H1 (cell line): ENCODE measurements around the gene TSR1. TPM values are rescaled to one million over a fixed set of nuclear protein-coding genes. Genes with fewer than 3 reads are reported as not detected.

ENCODE experiments used
- CTCF ChIA-PET: fragments of 300-600 bp; sonication (Branson Sonifier 250); formaldehyde crosslinking; loops from one replicate; lab custom pipeline; 2021; ENCODE audit not compliant: partially characterized antibody; lab: Charles Lee
- POLR2A ChIA-PET: fragments of 300-600 bp; sonication (Branson Sonifier 250); formaldehyde crosslinking; loops from one replicate; lab custom pipeline; 2021; ENCODE audit warnings: inconsistent platforms; ENCODE audit not compliant: partially characterized antibody; lab: Charles Lee
- DNase-seq, 2 experiments: peaks; one replicate each; pipeline versions ENCODE4 v3.0.0 to v3.0.0-alpha.2; 2010 to 2022; ENCODE audit warnings: low spot score in 2 of 2, low read depth in 1 of 2, mixed read lengths in 1 of 2
- FAIRE-seq: peaks from 2 replicates; lab custom pipeline; 2011; peaks lifted over from hg19 to GRCh38; lab: Jason Lieb, UNC
- H2AFZ ChIP-seq: 2 replicates; pipeline ENCODE4 v1.8.1; 2012; ENCODE audit warnings: low read length, inconsistent platforms
- H2AK5ac ChIP-seq: 2 replicates; pipeline ENCODE4 v1.6.1; 2013; ENCODE audit warnings: low read depth, low read length
- H2BK120ac ChIP-seq: replicated peaks from 2 replicates; pipeline ENCODE3; 2013; ENCODE audit warnings: low read depth, low read length, inconsistent platforms
- H2BK12ac ChIP-seq: 2 replicates; pipeline ENCODE4 v1.6.1; 2013; ENCODE audit warnings: low read depth, low read length
- H2BK15ac ChIP-seq: 2 replicates; pipeline ENCODE4 v1.6.1; 2013; ENCODE audit warnings: low read length
- H2BK20ac ChIP-seq: 2 replicates; pipeline ENCODE4 v1.6.1; 2013; ENCODE audit warnings: low read length
- H2BK5ac ChIP-seq: 2 replicates; pipeline ENCODE4 v1.6.1; 2013; ENCODE audit warnings: low read depth, low read length
- H3K14ac ChIP-seq: 2 replicates; pipeline ENCODE4 v1.6.1; 2013; ENCODE audit warnings: inconsistent platforms; ENCODE audit not compliant: insufficient read length
- H3K18ac ChIP-seq: 2 replicates; pipeline ENCODE4 v1.6.1; 2013; ENCODE audit warnings: low read length; ENCODE audit errors: extremely low read depth
- H3K23ac ChIP-seq: 2 replicates; pipeline ENCODE4 v1.6.1; 2013; ENCODE audit warnings: inconsistent platforms; ENCODE audit not compliant: insufficient read length
- H3K23me2 ChIP-seq: 2 replicates; pipeline ENCODE4 v1.6.1; 2013; ENCODE audit warnings: low read depth, low read length
- H3K27ac ChIP-seq: 2 replicates; pipeline ENCODE4 v1.6.1; 2011; ENCODE audit warnings: low read depth, low read length, inconsistent platforms
- H3K27me3 ChIP-seq, 4 experiments: replicated peaks in 1 of 4; 1 replicate in 1 of 4; 2 replicates in 3 of 4; pipeline versions ENCODE4 v1.6.1 to v1.8.1; 2011 to 2013; ENCODE audit warnings: low read length in 3 of 4, mild to moderate bottlenecking in 3 of 4, inconsistent platforms in 2 of 4, mixed read lengths in 2 of 4, moderate library complexity in 1 of 4; ENCODE audit not compliant: control insufficient read depth in 3 of 4, insufficient read depth in 3 of 4; ENCODE audit errors: extremely low read depth in 1 of 4
- H3K36me3 ChIP-seq, 4 experiments: 2 replicates each; pipeline versions ENCODE4 v1.6.1 to v1.8.1; 2011 to 2013; ENCODE audit warnings: mild to moderate bottlenecking in 4 of 4, low read length in 3 of 4, moderate library complexity in 2 of 4, control low read depth in 1 of 4, inconsistent platforms in 1 of 4; ENCODE audit not compliant: insufficient read depth in 4 of 4, control insufficient read depth in 2 of 4
- H3K4ac ChIP-seq: replicated peaks from 2 replicates; pipeline ENCODE3; 2013; ENCODE audit warnings: low read length, low read depth, mixed read lengths, inconsistent platforms; ENCODE audit not compliant: insufficient read length
- H3K4me1 ChIP-seq, 4 experiments: replicated peaks in 1 of 4; 1 replicate in 1 of 4; 2 replicates in 3 of 4; pipeline versions ENCODE4 v1.6.1 to v1.8.1; 2011 to 2013; ENCODE audit warnings: low read length in 3 of 4, inconsistent platforms in 2 of 4, mixed read lengths in 1 of 4; ENCODE audit not compliant: insufficient read depth in 4 of 4, control insufficient read depth in 3 of 4
- H3K4me2 ChIP-seq, 2 experiments: 2 replicates each; pipeline versions ENCODE4 v1.6.1 to v1.8.1; 2011 to 2013; ENCODE audit warnings: low read depth in 2 of 2, low read length in 2 of 2, control low read depth in 1 of 2, inconsistent platforms in 1 of 2, mild to moderate bottlenecking in 1 of 2; ENCODE audit not compliant: insufficient read depth in 1 of 2
- H3K4me3 ChIP-seq, 4 experiments: fragments of 200-600, 300-600 bp in 1 of 4; sonication (generic), shearing (Covaris generic), sonication (Bioruptor Twin) in 1 of 4; 2 replicates each; pipeline versions ENCODE4 v1.5.1 to v1.8.1; 2011 to 2016; ENCODE audit warnings: low read length in 4 of 4, low read depth in 3 of 4, control low read depth in 2 of 4, inconsistent platforms in 2 of 4, mild to moderate bottlenecking in 2 of 4, mixed read lengths in 1 of 4, moderate library complexity in 1 of 4; ENCODE audit not compliant: insufficient read depth in 2 of 4; ENCODE audit errors: extremely low read depth in 1 of 4
- H3K56ac ChIP-seq: replicated peaks from 2 replicates; pipeline ENCODE3; 2013; ENCODE audit warnings: low read depth, mild to moderate bottlenecking, mixed read lengths, low read length, inconsistent platforms; ENCODE audit not compliant: insufficient read length
- H3K79me1 ChIP-seq: 2 replicates; pipeline ENCODE4 v1.6.1; 2013; ENCODE audit warnings: low read depth, low read length, control low read depth
- H3K79me2 ChIP-seq, 2 experiments: 2 replicates each; pipeline versions ENCODE4 v1.6.1 to v1.8.1; 2012 to 2013; ENCODE audit warnings: low read length in 2 of 2, mild to moderate bottlenecking in 2 of 2, inconsistent platforms in 1 of 2; ENCODE audit not compliant: insufficient read depth in 2 of 2, control insufficient read depth in 1 of 2
- H3K9ac ChIP-seq, 4 experiments: replicated peaks in 1 of 4; 1 replicate in 1 of 4; 2 replicates in 3 of 4; pipeline versions ENCODE4 v1.6.1 to v1.8.1; 2011 to 2013; ENCODE audit warnings: low read depth in 3 of 4, low read length in 3 of 4, control low read depth in 2 of 4, mild to moderate bottlenecking in 2 of 4, moderate library complexity in 2 of 4, inconsistent platforms in 1 of 4; ENCODE audit errors: extremely low read depth in 1 of 4
- H3K9me3 ChIP-seq, 2 experiments: 2 replicates each; pipeline versions ENCODE4 v1.6.1 to v1.8.1; 2012 to 2013; ENCODE audit warnings: mild to moderate bottlenecking in 2 of 2, moderate library complexity in 2 of 2, control low read depth in 1 of 2, inconsistent platforms in 1 of 2, low read depth in 1 of 2, low read length in 1 of 2, mixed read lengths in 1 of 2; ENCODE audit not compliant: insufficient read depth in 2 of 2
- H4K20me1 ChIP-seq, 2 experiments: replicated peaks in 1 of 2; 2 replicates each; pipeline versions ENCODE3 to v1.8.1; 2011 to 2013; ENCODE audit warnings: inconsistent platforms in 2 of 2, low read length in 2 of 2, mild to moderate bottlenecking in 1 of 2; ENCODE audit not compliant: insufficient read depth in 2 of 2, control insufficient read depth in 1 of 2
- H4K5ac ChIP-seq: 2 replicates; pipeline ENCODE4 v1.6.1; 2013; ENCODE audit warnings: low read length, low read depth, mixed read lengths, inconsistent platforms; ENCODE audit not compliant: insufficient read length
- H4K8ac ChIP-seq: 2 replicates; pipeline ENCODE4 v1.8.0; 2013; ENCODE audit warnings: mild to moderate bottlenecking, moderate library complexity, low read length, inconsistent platforms; ENCODE audit not compliant: insufficient read depth; ENCODE audit errors: extremely low read depth
- H4K91ac ChIP-seq: replicated peaks from 2 replicates; pipeline ENCODE3; 2013; ENCODE audit warnings: low read length, mixed read lengths, inconsistent platforms; ENCODE audit not compliant: insufficient read length
- CEBPB ChIP-seq: IDR thresholded peaks from 2 replicates; pipeline ENCODE4 v1.6.1; 2012; ENCODE audit warnings: low read depth, low read length
- CHD1 ChIP-seq: IDR thresholded peaks from 2 replicates; pipeline ENCODE4 v1.6.1; 2012; ENCODE audit warnings: low read depth, low read length, improper control_type of control experiment
- CHD2 ChIP-seq: IDR thresholded peaks from 2 replicates; pipeline ENCODE4 v1.6.1; 2012; ENCODE audit warnings: low read length, improper control_type of control experiment
- CTBP2 ChIP-seq: IDR thresholded peaks from 2 replicates; pipeline ENCODE4 v1.7.0; 2011; ENCODE audit warnings: borderline replicate concordance, mild to moderate bottlenecking, moderate library complexity, mixed read lengths, low read length; ENCODE audit not compliant: insufficient read depth, insufficient read length
- KDM4A ChIP-seq: IDR thresholded peaks from one replicate; pipeline ENCODE4 v1.7.1; 2012; ENCODE audit warnings: low read depth, mild to moderate bottlenecking, moderate library complexity, low read length, inconsistent platforms; ENCODE audit not compliant: severe bottlenecking
- NRF1 ChIP-seq: IDR thresholded peaks from 2 replicates; pipeline ENCODE4 v1.6.1; 2011; ENCODE audit warnings: mild to moderate bottlenecking, low read depth, low read length, improper control_type of control experiment
- PHF8 ChIP-seq: fragments of 200-600 bp; sonication (generic); conservative IDR thresholded peaks from 2 replicates; pipeline ENCODE4 v1.7.1; 2012; ENCODE audit warnings: low read depth, mild to moderate bottlenecking, inconsistent platforms, low read length, moderate library complexity
- POLR2A ChIP-seq, 2 experiments: IDR thresholded peaks; 1 replicate in 1 of 2; 2 replicates in 1 of 2; pipeline ENCODE4 v1.6.1; 2011; ENCODE audit warnings: low read depth in 2 of 2, low read length in 2 of 2, mild to moderate bottlenecking in 2 of 2; ENCODE audit errors: control extremely low read depth in 1 of 2
- TBP ChIP-seq: IDR thresholded peaks from 2 replicates; pipeline ENCODE4 v1.6.1; 2011; ENCODE audit warnings: low read depth, low read length, improper control_type of control experiment
- WGBS, 2 experiments: shearing (Covaris generic) in 1 of 2; methylation state at CpG; one replicate each; pipeline versions ENCODE4 v1.1.6 to v1.1.7; 2013 to 2015; ENCODE audit warnings: low lambda C conversion rate in 2 of 2, mixed read lengths in 2 of 2, inconsistent platforms in 1 of 2, low coverage in 1 of 2, missing lambda C conversion rate in 1 of 2; ENCODE audit not compliant: insufficient replicate concordance in 2 of 2, insufficient coverage in 1 of 2, insufficient read length in 1 of 2; ENCODE audit errors: extremely low coverage in 1 of 2, missing lambda C conversion rate in 1 of 2; 5-methylcytosine and 5-hydroxymethylcytosine counted together
- polyA plus RNA-seq, 7 experiments: library from polyadenylated mRNA; depleted of rRNA in 3 of 7; stranded (reverse) in 5 of 7; unstranded in 2 of 7; fragments of >200 nt in 5 of 7; fragments of 200-250 nt in 2 of 7; gene quantifications; 1 replicate in 5 of 7; 2 replicates in 1 of 7; 4 replicates in 1 of 7; pipeline versions ENCODE4 v1.2.1 to v1.2.3, GENCODE V29; 2011 to 2013; ENCODE audit warnings: missing spikeins in 2 of 7, mixed read lengths in 2 of 7
- total RNA-seq: library from RNA; stranded (reverse); fragmentation: NEBNext Ultra II Directional; extraction: Animal tissue kit (Norgen Biotek cat#: 25700); gene quantifications from 2 replicates; pipeline ENCODE4 v1.2.1, GENCODE V29; 2021
- TF ChIP-seq, protein P1 (sequence below): IDR thresholded peaks from 2 replicates; pipeline ENCODE4 v1.6.1; 2011; ENCODE audit warnings: low read depth, mild to moderate bottlenecking, low read length; ENCODE audit not compliant: insufficient read depth

TSR1 gene
- total and polyA plus RNA-seq, 2 of the 8 experiments (the other 6 are each of a cell fraction or from before 2014, with no cell fraction given) = 14.5 to 69.7 TPM

DNA sequence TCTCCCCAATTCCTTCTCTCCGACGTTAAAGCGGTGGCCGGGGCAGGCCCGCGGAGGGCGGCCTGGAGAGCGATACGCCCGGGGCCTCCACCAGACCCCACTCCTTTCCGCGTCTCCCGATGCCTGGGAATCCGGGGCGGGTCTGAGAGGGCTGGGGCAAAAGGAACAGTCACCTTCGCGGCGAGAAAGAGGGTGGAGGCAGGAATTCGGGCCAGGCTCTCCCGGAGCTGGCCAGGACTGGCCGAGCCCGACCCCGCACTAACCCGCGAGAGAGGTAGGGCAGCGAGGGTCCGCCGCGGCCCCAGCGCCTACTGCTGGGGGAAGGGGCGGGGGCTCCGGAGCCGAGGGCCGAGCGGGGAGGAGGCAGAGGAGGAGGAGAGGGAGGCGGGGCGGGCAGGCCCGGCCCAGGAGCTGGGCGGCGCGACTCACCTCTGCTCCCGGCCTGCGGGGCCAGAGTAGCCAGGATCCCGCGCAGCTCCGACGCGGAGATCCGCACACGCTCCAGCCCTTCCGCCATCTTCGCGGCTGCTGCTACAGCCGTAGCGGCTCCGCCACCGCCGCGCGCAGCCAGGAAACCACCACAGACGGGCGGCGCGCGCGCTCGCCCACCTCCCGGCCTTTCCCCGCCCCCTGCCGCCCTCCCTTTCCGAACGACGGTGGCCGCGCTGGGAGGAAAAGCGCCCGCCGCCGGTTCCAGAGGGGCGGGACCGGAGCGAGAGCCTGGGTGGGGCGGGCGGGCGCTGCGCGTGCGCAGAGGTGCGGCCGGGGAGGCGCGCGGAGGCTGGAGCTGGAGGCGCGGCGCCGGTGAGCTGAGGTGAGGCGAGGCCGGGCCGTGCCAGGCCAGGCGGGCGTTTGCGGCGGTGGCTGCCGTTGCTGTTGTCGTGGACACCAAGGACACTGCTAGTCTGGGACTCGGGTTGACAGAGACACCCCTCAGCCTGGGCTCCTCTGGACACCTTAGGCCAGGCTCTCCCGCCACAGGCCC, 32.8 kb downstream of the TSR1 start, which contains the start of the genes SMG6 and SRR:
Gene SMG6 (minus strand): TSS at position 582 of the 985 bp plus-strand sequence. CDS start 65 bp downstream, at position 517.
Gene SRR (plus strand): TSS at position 747 of the 985 bp plus-strand sequence. CDS start 11,611 bp downstream, outside the sequence.
- ChIA-PET CTCF (interaction anchor here (0.9 kb wide), 1 partner anchor 49 kb away, joined by 3 read pairs; no protein-coding TSS in a partner anchor), POLR2A (interaction anchor here (0.6 to 3.5 kb wide), 24 partner anchors 8 to 1034 kb away, joined by 3 to 21 read pairs (median 4); partner anchors contain the start of genes RTN4RL1 and TSR1)
- no peak within 1 kb of the TSS for H2BK15ac ChIP-seq
- H3K14ac ChIP-seq = no peak within 1 kb of the TSS
- H4K8ac ChIP-seq = peak within 1 kb of the TSS; percentile 93
- peaks cover 0 to 9% of the 10 kb centered on the region in 2 experiments for H4K20me1 ChIP-seq
- H3K79me1 ChIP-seq = no peaks in the 10 kb centered on the region; the same call in 1 of the 2 replicates
- H3K23ac ChIP-seq = no peak within 1 kb of the TSS
- no peaks in the 10 kb centered on the region for H3K27me3 ChIP-seq
- H2BK12ac ChIP-seq = no peak within 1 kb of the TSS
- peak within 1 kb of the TSS; percentile 78 for H2BK120ac ChIP-seq
- peak within 1 kb of the TSS; percentile 68 for H3K18ac ChIP-seq
- no peaks in the 10 kb centered on the region for H3K9me3 ChIP-seq
- WGBS, 2 experiments = 3% methylated on average over 60 of the region's 108 CpGs; no CpG with 5 or more reads in 1 of the 2 experiments
- peaks cover 0 to 2% (median 0%) of the 10 kb centered on the region in 4 experiments; a peak in 2 of 7 replicates for H3K4me1 ChIP-seq
- H3K4me2 ChIP-seq = peak within 1 kb of the TSS; percentile 70 to 80
- H3K56ac ChIP-seq = peak within 1 kb of the TSS; percentile 86
- DNase-seq (peak; percentile 59 to 90), FAIRE-seq (no peak)
- H3K4me3 ChIP-seq = peak within 1 kb of the TSS; percentile 69 to 93 (median 90)
- peak within 1 kb of the TSS; percentile 96; the same call in 1 of the 2 replicates for H2BK5ac ChIP-seq
- H2AFZ ChIP-seq = peak within 1 kb of the TSS; percentile 49; the same call in 1 of the 2 replicates
- H3K9ac ChIP-seq = peak within 1 kb of the TSS; percentile 76 to 90 (median 82)
- H2AK5ac ChIP-seq = no peak within 1 kb of the TSS
- H3K4ac ChIP-seq = no peak within 1 kb of the TSS
- H4K91ac ChIP-seq = peak within 1 kb of the TSS; percentile 95
- peak within 1 kb of the TSS; percentile 98 for H4K5ac ChIP-seq
- peaks cover 0 to 15% of the 10 kb centered on the region in 2 experiments; a peak in 3 of 4 replicates for H3K79me2 ChIP-seq
- no peak within 1 kb of the TSS for H2BK20ac ChIP-seq
- peak within 1 kb of the TSS; percentile 82 for H3K27ac ChIP-seq
- H3K23me2 ChIP-seq = peaks cover 3% of the 10 kb centered on the region
- H3K36me3 ChIP-seq = peaks cover 0 to 14% (median 5%) of the 10 kb centered on the region in 4 experiments; a peak in 3 of 8 replicates
- TF ChIP-seq CHD2 (peak; percentile 58; the same call in 1 of the 2 replicates), KDM4A (peak; percentile 72), NRF1 (peak; percentile 79), TBP (peak; percentile 65; the same call in 1 of the 2 replicates), CHD1 (no peak), CTBP2 (no peak), PHF8 (peak; percentile 93), POLR2A (IDR thresholded peaks at IDR 0.05; ENCODE audit: control extremely low read depth in 1 of 2, low read depth in 2 of 2, low read length in 2 of 2) (peak; percentile 91 to 93), CEBPB (no peak)
- TF ChIP-seq, protein P1, sequence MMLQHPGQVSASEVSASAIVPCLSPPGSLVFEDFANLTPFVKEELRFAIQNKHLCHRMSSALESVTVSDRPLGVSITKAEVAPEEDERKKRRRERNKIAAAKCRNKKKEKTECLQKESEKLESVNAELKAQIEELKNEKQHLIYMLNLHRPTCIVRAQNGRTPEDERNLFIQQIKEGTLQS = no peak
